Fibroblast of peridontal ligament (primary cell): ENCODE data around the gene SSX2IP.
"Not testable (repeated sequence)": the region's sequence is repeated elsewhere in the genome, so short reads cannot be mapped to it uniquely, and the experiment has no call there.

Experiments used
- DNase-seq: peaks from one replicate; pipeline ENCODE4 v3.0.0-alpha.2; 2010; ENCODE audit errors: extremely low read depth

The SSX2IP gene

DNA sequence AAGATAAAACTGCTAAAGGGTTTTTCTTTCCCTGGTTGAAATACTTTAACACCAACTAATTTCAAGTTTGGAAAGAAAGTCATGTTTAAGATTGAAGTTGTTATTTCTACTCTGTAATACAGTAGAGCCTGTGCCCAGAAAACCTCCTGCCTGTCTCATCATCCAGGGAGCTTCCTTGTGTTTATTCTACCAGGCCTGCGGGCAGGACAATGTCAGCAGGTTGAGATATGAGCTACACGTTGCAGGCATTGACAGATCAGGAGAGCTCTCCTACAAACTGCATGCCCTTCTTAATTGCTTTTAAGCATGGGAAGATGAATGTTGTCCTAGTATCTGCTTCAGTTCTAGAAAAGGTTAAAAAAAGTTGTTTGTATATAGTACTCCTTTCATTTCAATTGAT is 72.9 kb downstream of the SSX2IP start:
- DNase-seq: no peak

DNA sequence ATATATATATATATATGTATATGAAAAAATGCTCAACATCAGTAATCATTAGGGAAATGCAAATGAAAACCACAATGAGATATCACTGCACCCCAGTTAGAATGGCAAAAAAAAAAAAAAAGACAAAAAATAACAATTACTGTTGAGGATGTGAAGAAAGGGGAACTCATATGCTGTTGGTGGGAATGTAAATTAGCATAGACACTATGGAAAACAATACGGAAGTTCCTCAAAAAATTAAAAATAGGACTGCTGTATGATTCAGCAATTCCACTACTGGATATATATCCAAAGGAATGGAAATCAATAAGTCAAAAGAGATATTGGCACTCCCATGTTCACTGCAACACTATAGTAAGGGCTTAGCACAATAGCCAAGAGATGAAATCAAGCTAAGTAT is 74.5 kb downstream of the SSX2IP start:
- DNase-seq: no peak

- DNase-seq: no peak
These were observed 76.4 kb downstream of the SSX2IP start for GRCh38 chr1:84613887-84614286.

DNA sequence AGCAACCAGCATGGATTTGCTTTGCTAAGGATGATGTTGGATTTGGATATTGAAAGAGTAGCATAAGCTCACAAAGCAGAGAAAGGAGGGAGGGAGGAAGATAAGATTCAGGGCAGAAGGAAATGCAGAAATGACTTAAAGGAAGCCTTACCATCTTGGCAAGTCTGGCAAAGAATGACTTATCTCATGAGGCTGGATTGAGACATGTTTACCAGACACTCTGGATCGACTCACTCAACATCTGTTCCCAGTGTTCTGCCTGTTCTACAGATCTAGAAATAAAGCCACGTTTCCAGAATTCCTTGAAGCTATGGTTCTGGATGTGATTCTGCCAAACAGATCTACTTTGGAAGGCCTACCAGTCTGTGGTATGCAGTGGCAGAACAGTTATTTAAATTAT is 77.2 kb downstream of the SSX2IP start:
- DNase-seq: peak; percentile 71

GRCh38 chr1:84611796-84612195 is 78.5 kb downstream of the SSX2IP start:
- peak; percentile 65 for DNase-seq

GRCh38 chr1:84611091-84611490 is 79.2 kb downstream of the SSX2IP start:
- DNase-seq: no peak

DNA sequence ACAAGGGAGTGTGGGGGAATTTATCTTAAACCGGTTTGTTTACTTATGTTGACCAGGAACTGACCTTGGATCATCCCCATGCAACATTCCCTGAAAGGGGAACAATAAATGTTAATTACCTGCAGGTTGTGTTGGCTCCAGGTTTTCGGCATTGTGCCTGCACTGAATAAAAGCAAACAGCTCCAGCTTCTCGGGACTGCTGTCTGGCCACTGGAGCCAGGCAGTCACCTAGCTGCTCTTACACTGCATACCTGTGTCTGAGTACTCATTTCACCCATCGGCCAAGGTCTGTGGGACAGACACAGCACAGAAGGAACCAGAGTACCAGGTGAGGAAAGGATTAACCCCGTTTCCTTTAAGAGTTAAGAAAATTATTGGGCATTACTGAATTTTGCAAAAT is 83.3 kb downstream of the SSX2IP start:
- DNase-seq: no peak

- no peak for DNase-seq
These were observed 85.1 kb downstream of the SSX2IP start for GRCh38 chr1:84605157-84605556.

GRCh38 chr1:84603941-84604830 is 86.1 kb downstream of the SSX2IP start:
- peak; percentile 79 for DNase-seq

DNA sequence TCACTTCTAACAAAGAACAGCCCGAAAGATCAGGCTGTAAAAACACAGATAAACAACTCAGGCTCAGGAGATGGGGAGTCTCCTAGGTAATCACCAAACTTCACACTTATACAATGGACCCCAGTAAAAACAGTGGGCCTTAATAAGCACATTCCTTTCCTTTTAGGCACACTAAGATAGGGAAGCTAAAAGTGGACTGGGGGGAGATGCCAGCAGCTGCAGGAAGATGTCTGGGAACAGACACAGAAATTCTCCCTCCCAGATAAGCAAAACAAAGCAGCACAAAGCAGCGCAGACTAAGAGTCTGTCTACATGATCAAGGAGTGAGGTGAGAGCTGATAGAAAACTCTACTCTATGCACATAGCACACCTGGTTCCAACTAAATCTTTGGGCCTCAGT is 87.0 kb downstream of the SSX2IP start:
- DNase-seq: peak; percentile 30

DNA sequence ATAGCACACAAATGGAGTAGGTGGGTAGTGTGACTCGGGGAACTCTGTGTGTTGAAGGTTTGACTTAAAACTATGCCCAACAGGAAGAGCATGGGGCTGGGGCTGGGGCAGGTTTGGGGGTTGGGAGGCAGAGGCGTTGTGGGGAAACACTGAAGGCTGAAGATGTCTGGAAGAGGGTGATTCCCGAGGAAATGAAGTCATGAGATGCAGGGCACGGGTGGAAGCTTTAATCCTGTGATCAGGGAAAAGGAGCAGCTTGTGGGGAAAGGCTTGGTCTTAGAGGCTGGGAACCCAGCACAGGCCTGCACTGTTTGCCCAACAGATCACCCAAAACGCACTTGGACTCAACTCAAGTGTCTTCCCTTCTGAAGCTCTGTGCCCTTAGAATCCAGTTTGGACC is 89.5 kb downstream of the SSX2IP start:
- DNase-seq: no peak

- peak; percentile 88 for DNase-seq
These were observed 91.2 kb downstream of the SSX2IP start for GRCh38 chr1:84598846-84599741.

DNA sequence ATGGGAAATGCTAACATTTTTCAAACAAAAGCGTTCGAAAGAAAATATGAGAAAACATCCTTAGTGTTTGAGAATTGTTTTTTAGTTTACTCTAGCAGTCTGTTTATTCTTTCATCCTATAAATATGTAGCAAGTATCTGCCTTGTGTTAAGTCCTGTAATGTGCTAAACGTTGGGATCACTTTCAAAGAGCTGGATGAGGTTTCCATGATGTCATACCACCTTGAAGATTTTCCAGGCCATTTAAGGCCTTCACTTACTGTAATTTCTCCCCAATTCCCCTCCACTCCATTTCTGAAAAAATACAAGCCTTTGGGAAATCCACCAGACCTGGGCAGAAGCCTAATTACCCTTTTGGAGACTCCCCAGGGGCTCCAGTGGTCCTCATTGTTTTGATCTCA is 91.8 kb downstream of the SSX2IP start:
- peak; percentile 75 for DNase-seq

- no peak for DNase-seq
These were observed 93.2 kb downstream of the SSX2IP start for GRCh38 chr1:84597011-84597410.

DNA sequence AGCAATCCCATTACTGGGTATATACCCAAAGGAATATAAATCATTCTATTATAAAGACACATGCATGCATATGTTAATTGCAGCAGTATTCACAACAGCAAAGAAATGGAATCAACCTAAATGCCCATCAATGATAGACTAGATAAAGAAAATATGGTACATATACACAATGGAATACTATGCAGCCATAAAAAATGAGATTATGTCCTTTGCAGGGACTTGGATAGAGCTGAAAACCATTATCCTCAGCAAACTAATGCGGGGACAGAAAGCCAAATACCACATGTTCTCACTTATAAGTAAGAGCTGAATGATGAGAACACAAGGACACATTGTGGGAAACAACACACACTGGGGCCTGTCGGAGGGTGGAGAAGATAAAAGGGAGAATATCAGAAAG is 95.3 kb downstream of the SSX2IP start:
- not testable (repeated sequence) for DNase-seq
